ENCODE results near the gene IP6K3.

The IP6K3 gene

DNA sequence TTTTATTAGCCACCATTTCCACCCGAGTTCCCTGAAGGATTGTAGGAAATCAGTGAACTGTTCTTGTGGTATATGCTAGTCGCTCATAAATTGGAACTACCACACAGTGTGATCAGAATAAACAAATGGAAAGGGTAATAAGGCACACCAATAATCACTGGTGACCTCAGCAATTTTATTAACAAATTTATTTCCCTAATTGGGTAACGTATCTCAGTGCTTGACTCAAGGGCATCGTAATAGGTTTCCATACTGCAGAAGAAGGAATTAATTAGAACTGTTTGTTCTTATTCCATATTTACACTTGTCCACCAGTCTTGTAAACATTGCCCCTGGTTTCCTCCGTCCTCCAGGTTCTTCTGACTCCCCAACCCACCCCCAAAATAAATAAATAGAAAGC, 25.2 kb downstream of the IP6K3 start:
- TF ChIP-seq, protein P1, sequence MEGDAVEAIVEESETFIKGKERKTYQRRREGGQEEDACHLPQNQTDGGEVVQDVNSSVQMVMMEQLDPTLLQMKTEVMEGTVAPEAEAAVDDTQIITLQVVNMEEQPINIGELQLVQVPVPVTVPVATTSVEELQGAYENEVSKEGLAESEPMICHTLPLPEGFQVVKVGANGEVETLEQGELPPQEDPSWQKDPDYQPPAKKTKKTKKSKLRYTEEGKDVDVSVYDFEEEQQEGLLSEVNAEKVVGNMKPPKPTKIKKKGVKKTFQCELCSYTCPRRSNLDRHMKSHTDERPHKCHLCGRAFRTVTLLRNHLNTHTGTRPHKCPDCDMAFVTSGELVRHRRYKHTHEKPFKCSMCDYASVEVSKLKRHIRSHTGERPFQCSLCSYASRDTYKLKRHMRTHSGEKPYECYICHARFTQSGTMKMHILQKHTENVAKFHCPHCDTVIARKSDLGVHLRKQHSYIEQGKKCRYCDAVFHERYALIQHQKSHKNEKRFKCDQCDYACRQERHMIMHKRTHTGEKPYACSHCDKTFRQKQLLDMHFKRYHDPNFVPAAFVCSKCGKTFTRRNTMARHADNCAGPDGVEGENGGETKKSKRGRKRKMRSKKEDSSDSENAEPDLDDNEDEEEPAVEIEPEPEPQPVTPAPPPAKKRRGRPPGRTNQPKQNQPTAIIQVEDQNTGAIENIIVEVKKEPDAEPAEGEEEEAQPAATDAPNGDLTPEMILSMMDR (IDR thresholded peaks at IDR 0.05; ENCODE audit: borderline replicate concordance, control extremely low read depth, extremely low read depth, insufficient read depth, missing control alignments), result no peak
- in situ Hi-C loops (cut with MboI; ENCODE audit: low sequenced_read_pairs, unreplicated experiment), result no loop called here

DNA sequence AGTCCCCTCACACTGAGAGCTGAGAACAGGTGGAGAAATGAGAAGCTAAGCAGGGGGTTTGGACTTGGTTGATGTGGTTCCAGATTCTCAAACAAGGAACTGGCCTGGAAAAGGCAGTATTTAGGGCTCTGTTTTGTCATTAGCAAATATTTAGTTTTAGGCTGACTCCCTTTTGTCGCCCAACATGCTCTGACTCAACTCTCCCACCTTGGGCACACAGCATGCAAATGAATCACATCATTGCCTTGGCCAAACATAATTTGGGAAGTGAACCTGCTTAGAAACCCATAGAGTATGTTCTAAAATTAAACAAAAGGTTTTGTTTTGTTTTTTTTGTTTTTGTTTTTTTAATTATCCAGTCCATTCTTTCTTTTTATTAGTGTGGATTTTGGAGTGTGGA, 25.7 kb downstream of the IP6K3 start:
- in situ Hi-C loops (cut with MboI; ENCODE audit: low sequenced_read_pairs, unreplicated experiment), result no loop called here
- TF ChIP-seq, protein P1 (IDR thresholded peaks at IDR 0.05; ENCODE audit: borderline replicate concordance, control extremely low read depth, extremely low read depth, insufficient read depth, missing control alignments), result no peak
- DNase-seq (ENCODE audit: low spot score), result no peak

More for the DNA sequence above, 25.2 kb downstream of the IP6K3 start:
- DNase-seq (ENCODE audit: low spot score), result no peak

DNA sequence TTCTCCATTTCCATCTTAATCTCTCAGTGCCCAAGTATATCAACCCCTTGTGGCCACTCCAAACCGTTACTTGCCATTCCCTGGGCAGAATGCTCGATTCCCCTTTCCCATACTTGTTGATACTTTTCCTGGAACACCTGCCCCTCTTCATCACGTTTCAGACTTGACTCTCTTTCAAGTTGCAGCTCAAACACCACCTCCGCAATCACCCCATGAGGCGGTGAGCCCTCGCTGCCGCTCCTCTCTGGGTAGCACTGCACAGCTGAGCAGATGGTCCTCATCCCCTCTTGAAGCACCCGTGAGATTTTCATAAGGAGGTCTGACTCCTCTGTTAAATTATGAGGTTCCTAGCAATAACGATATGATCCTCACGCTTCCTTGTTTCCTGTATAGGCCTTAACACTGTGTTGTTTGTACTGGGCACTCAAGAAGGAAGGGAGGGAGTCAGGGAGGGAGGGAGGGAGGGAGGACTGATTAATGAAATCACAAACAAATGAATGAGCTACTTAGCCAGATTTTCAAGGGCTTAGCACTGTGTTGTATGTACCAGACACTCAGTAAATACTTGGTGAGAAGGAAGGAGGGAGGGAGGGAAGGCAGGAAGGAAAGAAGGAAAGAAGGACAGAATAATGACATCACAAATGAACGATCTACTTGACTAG, 27.2 kb downstream of the IP6K3 start:
- DNase-seq (ENCODE audit: low spot score), result no peak
- in situ Hi-C loops (cut with MboI; ENCODE audit: low sequenced_read_pairs, unreplicated experiment), result no loop called here
- TF ChIP-seq, protein P1 (IDR thresholded peaks at IDR 0.05; ENCODE audit: borderline replicate concordance, control extremely low read depth, extremely low read depth, insufficient read depth, missing control alignments), result no peak

- in situ Hi-C loops (cut with MboI; ENCODE audit: low sequenced_read_pairs, unreplicated experiment), result no loop called here
- DNase-seq (ENCODE audit: low spot score), result no peak
- TF ChIP-seq, protein P1 (IDR thresholded peaks at IDR 0.05; ENCODE audit: borderline replicate concordance, control extremely low read depth, extremely low read depth, insufficient read depth, missing control alignments), result no peak
These were observed 28.0 kb downstream of the IP6K3 start for GRCh38 chr6:33718713-33719112.

- DNase-seq (ENCODE audit: low spot score), result no peak
- in situ Hi-C loops (cut with MboI; ENCODE audit: low sequenced_read_pairs, unreplicated experiment), result no loop called here
- TF ChIP-seq, protein P1 (IDR thresholded peaks at IDR 0.05; ENCODE audit: borderline replicate concordance, control extremely low read depth, extremely low read depth, insufficient read depth, missing control alignments), result no peak
These were observed 28.7 kb downstream of the IP6K3 start for GRCh38 chr6:33717934-33718455.

DNA sequence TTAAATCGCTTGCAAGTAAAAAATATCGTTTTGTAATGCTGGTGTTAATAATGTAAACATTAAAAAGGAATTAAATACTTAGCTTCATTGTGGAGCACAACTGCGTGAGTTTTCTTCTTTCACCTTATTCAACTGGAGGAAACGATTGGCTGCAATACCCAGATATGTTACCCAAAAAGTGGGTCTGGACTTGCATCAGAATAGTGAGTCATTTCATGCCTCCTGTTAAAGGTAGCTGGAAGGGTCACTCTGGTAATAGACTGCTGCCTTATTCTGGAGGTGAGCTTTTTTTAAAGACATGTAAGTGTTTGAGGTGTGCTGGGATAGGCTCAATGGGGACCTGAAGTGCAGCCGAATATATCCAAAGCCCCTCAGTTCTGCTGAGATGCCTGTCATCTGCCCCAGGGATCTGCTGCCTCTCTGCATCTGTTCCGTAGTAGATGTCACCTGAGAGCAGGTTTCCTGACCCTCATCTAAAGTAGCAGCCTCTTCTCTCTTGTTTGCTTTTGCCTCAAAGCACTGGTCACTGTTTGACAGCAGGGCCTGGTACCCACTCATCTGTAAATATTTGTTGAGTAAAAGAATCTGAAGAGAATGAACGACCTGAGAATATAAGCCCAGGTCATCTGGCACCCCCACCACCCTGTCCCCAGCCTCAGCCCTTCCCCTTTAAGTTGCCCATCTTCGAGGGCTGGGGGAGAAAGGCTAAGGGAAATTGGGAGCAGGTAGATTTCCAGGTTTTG, 29.6 kb downstream of the IP6K3 start:
- TF ChIP-seq, protein P1 (IDR thresholded peaks at IDR 0.05; ENCODE audit: borderline replicate concordance, control extremely low read depth, extremely low read depth, insufficient read depth, missing control alignments), result no peak
- in situ Hi-C loops (cut with MboI; ENCODE audit: low sequenced_read_pairs, unreplicated experiment), result no loop called here
- no peak for DNase-seq (ENCODE audit: low spot score)

Measured in GM13976 (cell line).